Ishikawa (cell line): ENCODE measurements around the gene ACSF3.

Source experiments
- CREB1 ChIP-seq: IDR thresholded peaks from 2 replicates; pipeline ENCODE4 v1.6.1; 2012; ENCODE audit warnings: low read depth
- YY1 ChIP-seq: IDR thresholded peaks from 2 replicates; pipeline ENCODE4 v1.6.1; 2012; ENCODE audit warnings: low read depth

- TF ChIP-seq YY1 (no peak), CREB1 (no peak)
Observed at GRCh38 chr16:89049484-89050118, 44.1 kb upstream of the ACSF3 start.
